Measurements from ENCODE around the gene SMAGP.
"Not testable (repeated sequence)": the region's sequence is repeated elsewhere in the genome, so short reads cannot be mapped to it uniquely, and the experiment has no call there.

The SMAGP gene

DNA sequence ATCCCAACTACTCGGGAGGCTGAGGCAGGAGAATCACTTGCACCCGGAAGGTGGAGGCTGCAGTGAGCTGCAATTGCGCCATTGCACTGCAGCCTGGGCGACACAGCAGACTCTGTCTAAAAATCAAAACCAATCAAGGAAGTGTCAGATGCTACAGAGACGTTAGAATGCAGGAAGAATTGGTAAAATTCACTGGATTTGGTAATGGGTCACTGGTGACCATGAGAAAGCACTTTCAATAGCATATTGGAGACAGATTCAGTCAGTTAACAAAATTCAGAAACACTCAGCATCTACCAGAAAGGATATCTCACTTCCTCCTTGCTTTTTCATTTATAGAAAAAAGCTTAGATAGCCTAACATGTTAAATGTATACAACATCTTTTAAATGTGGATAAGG, 36.3 kb upstream of the SMAGP start:
- no CpG with 5 or more reads among the region's 5 CpGs for WGBS (ENCODE audit: extremely low coverage, insufficient coverage, low lambda C conversion rate)
- Histone ChIP-seq H3K9ac (ENCODE audit: low read length) (no peak overlapping the region), H3K18ac (ENCODE audit: low read length) (no peak overlapping the region), H3K4me1 (ENCODE audit: control insufficient read depth, low read depth, low read length) (no peaks in the 10 kb centered on the region), H3K79me2 (ENCODE audit: control insufficient read depth, insufficient read depth, low read length) (no peaks in the 10 kb centered on the region), H3K23ac (ENCODE audit: low read length) (no peak overlapping the region), H3K4me3 (ENCODE audit: low read length) (no peak overlapping the region), H2AK5ac (ENCODE audit: low read length) (no peak overlapping the region), H2BK15ac (replicated peaks; ENCODE audit: low read depth) (no peak overlapping the region), H4K5ac (ENCODE audit: low read length) (no peak overlapping the region), H3K4me2 (ENCODE audit: low read length) (no peak overlapping the region), H3K36me3 (ENCODE audit: control insufficient read depth, insufficient read depth, low read length) (no peaks in the 10 kb centered on the region), H2BK5ac (ENCODE audit: low read length) (no peak overlapping the region), H4K8ac (ENCODE audit: low read depth, low read length) (no peak overlapping the region), H3K79me1 (ENCODE audit: low read length) (no peaks in the 10 kb centered on the region), H2BK120ac (ENCODE audit: low read depth, low read length) (no peak overlapping the region), H3K27ac (ENCODE audit: low read depth, low read length) (no peak overlapping the region), H3K56ac (ENCODE audit: low read length) (no peak overlapping the region), H3K27me3 (ENCODE audit: insufficient read depth, low read length, poor library complexity) (no peaks in the 10 kb centered on the region), H3K4ac (ENCODE audit: low read depth, low read length) (no peak overlapping the region)
- no peak for DNase-seq

DNA sequence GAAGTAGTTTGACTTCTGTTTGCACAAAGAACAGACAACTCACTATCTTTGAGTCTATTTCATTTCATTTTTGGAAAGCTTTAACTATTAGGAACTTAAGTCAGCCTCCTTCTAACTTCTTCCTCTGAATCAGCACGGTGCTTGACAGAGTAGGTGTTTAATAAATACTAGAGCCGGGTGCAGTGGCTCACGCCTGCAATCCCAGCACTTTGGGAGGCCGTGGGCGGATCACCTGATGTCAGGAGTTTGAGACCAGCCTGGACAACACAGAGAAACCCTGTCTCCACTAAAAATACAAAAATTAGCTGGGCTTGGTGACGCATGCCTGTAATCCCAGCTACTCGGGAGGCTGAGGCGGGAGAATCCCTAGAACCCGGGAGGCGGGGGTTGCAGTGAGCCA, 30.6 kb upstream of the SMAGP start:
- not testable (repeated sequence) for H3K56ac ChIP-seq (ENCODE audit: low read length); H3K9ac ChIP-seq (ENCODE audit: low read length); H3K18ac ChIP-seq (ENCODE audit: low read length); H3K4me2 ChIP-seq (ENCODE audit: low read length); H3K79me2 ChIP-seq (ENCODE audit: control insufficient read depth, insufficient read depth, low read length); H2BK5ac ChIP-seq (ENCODE audit: low read length); H3K79me1 ChIP-seq (ENCODE audit: low read length); DNase-seq; H2AK5ac ChIP-seq (ENCODE audit: low read length); H4K8ac ChIP-seq (ENCODE audit: low read depth, low read length); H3K4me3 ChIP-seq (ENCODE audit: low read length); H2BK120ac ChIP-seq (ENCODE audit: low read depth, low read length); H3K4ac ChIP-seq (ENCODE audit: low read depth, low read length); H4K5ac ChIP-seq (ENCODE audit: low read length); H3K36me3 ChIP-seq (ENCODE audit: control insufficient read depth, insufficient read depth, low read length); H3K27ac ChIP-seq (ENCODE audit: low read depth, low read length); H2BK15ac ChIP-seq (replicated peaks; ENCODE audit: low read depth); H3K23ac ChIP-seq (ENCODE audit: low read length); H3K27me3 ChIP-seq (ENCODE audit: insufficient read depth, low read length, poor library complexity); H3K4me1 ChIP-seq (ENCODE audit: control insufficient read depth, low read depth, low read length)
- WGBS (ENCODE audit: extremely low coverage, insufficient coverage, low lambda C conversion rate) = no CpG with 5 or more reads among the region's 10 CpGs

DNA sequence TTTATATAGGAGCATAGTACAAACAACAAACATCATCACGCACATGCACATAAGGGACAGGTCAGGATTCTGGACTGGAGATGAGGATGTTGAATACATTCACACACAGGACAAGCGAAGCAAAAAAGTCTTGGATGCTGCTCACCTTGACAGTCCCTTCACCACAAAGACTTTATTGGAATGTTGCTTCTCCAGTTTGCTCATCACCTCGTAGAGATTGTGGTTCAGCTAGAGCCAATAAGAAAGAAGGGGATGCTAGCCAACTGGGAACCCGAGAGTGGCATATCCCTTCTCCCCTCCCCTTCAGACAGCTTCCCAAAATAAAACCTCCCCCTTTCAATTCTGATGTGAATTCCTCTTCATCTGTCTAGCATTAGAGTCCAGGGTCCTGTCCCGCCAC, 25.4 kb upstream of the SMAGP start:
- H3K4me3 ChIP-seq (ENCODE audit: low read length) = no peak overlapping the region
- H3K79me2 ChIP-seq (ENCODE audit: control insufficient read depth, insufficient read depth, low read length) = no peaks in the 10 kb centered on the region
- no peak overlapping the region for H3K9ac ChIP-seq (ENCODE audit: low read length)
- H4K5ac ChIP-seq (ENCODE audit: low read length) = no peak overlapping the region
- H4K8ac ChIP-seq (ENCODE audit: low read depth, low read length) = no peak overlapping the region
- H3K4ac ChIP-seq (ENCODE audit: low read depth, low read length) = no peak overlapping the region
- H3K79me1 ChIP-seq (ENCODE audit: low read length) = no peaks in the 10 kb centered on the region
- no CpG with 5 or more reads among the region's 5 CpGs for WGBS (ENCODE audit: extremely low coverage, insufficient coverage, low lambda C conversion rate)
- H2BK120ac ChIP-seq (ENCODE audit: low read depth, low read length) = no peak overlapping the region
- H3K27me3 ChIP-seq (ENCODE audit: insufficient read depth, low read length, poor library complexity) = no peaks in the 10 kb centered on the region
- DNase-seq = no peak
- no peak overlapping the region for H3K23ac ChIP-seq (ENCODE audit: low read length)
- no peak overlapping the region for H3K56ac ChIP-seq (ENCODE audit: low read length)
- H2AK5ac ChIP-seq (ENCODE audit: low read length) = no peak overlapping the region
- H3K18ac ChIP-seq (ENCODE audit: low read length) = no peak overlapping the region
- no peak overlapping the region for H3K27ac ChIP-seq (ENCODE audit: low read depth, low read length)
- no peak overlapping the region for H3K4me2 ChIP-seq (ENCODE audit: low read length)
- no peak overlapping the region for H2BK5ac ChIP-seq (ENCODE audit: low read length)
- no peaks in the 10 kb centered on the region for H3K36me3 ChIP-seq (ENCODE audit: control insufficient read depth, insufficient read depth, low read length)
- H3K4me1 ChIP-seq (ENCODE audit: control insufficient read depth, low read depth, low read length) = no peaks in the 10 kb centered on the region
- no peak overlapping the region for H2BK15ac ChIP-seq (replicated peaks; ENCODE audit: low read depth)

DNA sequence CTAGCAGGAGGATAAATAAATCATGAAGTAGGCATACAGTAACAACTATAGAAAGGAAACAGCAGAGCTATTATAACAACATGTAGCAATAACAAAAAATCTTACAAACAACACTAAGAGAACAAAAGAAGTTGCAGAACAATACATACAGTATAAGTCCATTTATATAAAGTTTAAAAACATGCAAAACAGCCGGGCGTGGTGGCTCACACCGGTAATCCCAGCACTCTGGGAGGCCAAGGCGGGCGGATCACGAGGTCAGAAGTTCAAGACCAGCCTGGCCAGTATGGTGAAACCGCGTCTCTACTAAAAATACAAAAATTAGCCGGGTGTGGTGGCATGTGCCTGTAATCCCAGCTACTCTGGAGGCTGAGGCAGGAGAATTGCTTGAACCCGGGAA, 23.9 kb upstream of the SMAGP start:
- not testable (repeated sequence) for H2BK15ac ChIP-seq (replicated peaks; ENCODE audit: low read depth); H3K79me2 ChIP-seq (ENCODE audit: control insufficient read depth, insufficient read depth, low read length); H3K79me1 ChIP-seq (ENCODE audit: low read length); H3K9ac ChIP-seq (ENCODE audit: low read length); H3K27ac ChIP-seq (ENCODE audit: low read depth, low read length); H3K4me1 ChIP-seq (ENCODE audit: control insufficient read depth, low read depth, low read length); H3K4me3 ChIP-seq (ENCODE audit: low read length); H3K4ac ChIP-seq (ENCODE audit: low read depth, low read length); H2AK5ac ChIP-seq (ENCODE audit: low read length); H3K23ac ChIP-seq (ENCODE audit: low read length); H3K56ac ChIP-seq (ENCODE audit: low read length); H3K18ac ChIP-seq (ENCODE audit: low read length); H2BK120ac ChIP-seq (ENCODE audit: low read depth, low read length); H4K8ac ChIP-seq (ENCODE audit: low read depth, low read length); H3K36me3 ChIP-seq (ENCODE audit: control insufficient read depth, insufficient read depth, low read length); H3K4me2 ChIP-seq (ENCODE audit: low read length); DNase-seq; H2BK5ac ChIP-seq (ENCODE audit: low read length); H4K5ac ChIP-seq (ENCODE audit: low read length); H3K27me3 ChIP-seq (ENCODE audit: insufficient read depth, low read length, poor library complexity)
- no CpG with 5 or more reads among the region's 10 CpGs for WGBS (ENCODE audit: extremely low coverage, insufficient coverage, low lambda C conversion rate)

DNA sequence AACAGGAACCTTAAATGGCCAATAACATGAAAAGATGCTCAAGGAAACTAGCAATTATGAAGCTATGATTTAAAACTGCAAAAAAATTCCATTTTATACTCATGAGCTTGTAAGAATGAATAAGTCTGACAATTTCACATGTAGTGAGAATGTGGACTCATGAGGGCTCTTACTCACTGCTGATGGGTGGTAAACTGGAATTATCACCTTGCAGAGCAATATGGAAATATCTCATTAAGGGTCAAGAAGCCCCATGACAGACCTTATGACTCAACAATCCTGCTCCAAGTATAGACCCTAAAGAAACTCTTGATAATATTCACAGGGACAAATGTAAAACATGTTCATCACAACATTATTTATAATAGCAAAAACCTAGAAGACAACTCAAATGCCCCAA, 23.5 kb upstream of the SMAGP start:
- no peak overlapping the region for H4K8ac ChIP-seq (ENCODE audit: low read depth, low read length)
- H3K56ac ChIP-seq (ENCODE audit: low read length) = no peak overlapping the region
- no peak overlapping the region for H2BK120ac ChIP-seq (ENCODE audit: low read depth, low read length)
- H3K4me3 ChIP-seq (ENCODE audit: low read length) = no peak overlapping the region
- no peak for DNase-seq
- no peaks in the 10 kb centered on the region for H3K79me2 ChIP-seq (ENCODE audit: control insufficient read depth, insufficient read depth, low read length)
- no peaks in the 10 kb centered on the region for H3K4me1 ChIP-seq (ENCODE audit: control insufficient read depth, low read depth, low read length)
- no peak overlapping the region for H3K18ac ChIP-seq (ENCODE audit: low read length)
- H3K23ac ChIP-seq (ENCODE audit: low read length) = no peak overlapping the region
- no peak overlapping the region for H4K5ac ChIP-seq (ENCODE audit: low read length)
- no peak overlapping the region for H3K4me2 ChIP-seq (ENCODE audit: low read length)
- no peak overlapping the region for H3K27ac ChIP-seq (ENCODE audit: low read depth, low read length)
- no peaks in the 10 kb centered on the region for H3K79me1 ChIP-seq (ENCODE audit: low read length)
- no peak overlapping the region for H3K4ac ChIP-seq (ENCODE audit: low read depth, low read length)
- no peak overlapping the region for H2BK15ac ChIP-seq (replicated peaks; ENCODE audit: low read depth)
- H2AK5ac ChIP-seq (ENCODE audit: low read length) = no peak overlapping the region
- H3K27me3 ChIP-seq (ENCODE audit: insufficient read depth, low read length, poor library complexity) = no peaks in the 10 kb centered on the region
- H3K36me3 ChIP-seq (ENCODE audit: control insufficient read depth, insufficient read depth, low read length) = no peaks in the 10 kb centered on the region
- no peak overlapping the region for H2BK5ac ChIP-seq (ENCODE audit: low read length)
- H3K9ac ChIP-seq (ENCODE audit: low read length) = no peak overlapping the region

DNA sequence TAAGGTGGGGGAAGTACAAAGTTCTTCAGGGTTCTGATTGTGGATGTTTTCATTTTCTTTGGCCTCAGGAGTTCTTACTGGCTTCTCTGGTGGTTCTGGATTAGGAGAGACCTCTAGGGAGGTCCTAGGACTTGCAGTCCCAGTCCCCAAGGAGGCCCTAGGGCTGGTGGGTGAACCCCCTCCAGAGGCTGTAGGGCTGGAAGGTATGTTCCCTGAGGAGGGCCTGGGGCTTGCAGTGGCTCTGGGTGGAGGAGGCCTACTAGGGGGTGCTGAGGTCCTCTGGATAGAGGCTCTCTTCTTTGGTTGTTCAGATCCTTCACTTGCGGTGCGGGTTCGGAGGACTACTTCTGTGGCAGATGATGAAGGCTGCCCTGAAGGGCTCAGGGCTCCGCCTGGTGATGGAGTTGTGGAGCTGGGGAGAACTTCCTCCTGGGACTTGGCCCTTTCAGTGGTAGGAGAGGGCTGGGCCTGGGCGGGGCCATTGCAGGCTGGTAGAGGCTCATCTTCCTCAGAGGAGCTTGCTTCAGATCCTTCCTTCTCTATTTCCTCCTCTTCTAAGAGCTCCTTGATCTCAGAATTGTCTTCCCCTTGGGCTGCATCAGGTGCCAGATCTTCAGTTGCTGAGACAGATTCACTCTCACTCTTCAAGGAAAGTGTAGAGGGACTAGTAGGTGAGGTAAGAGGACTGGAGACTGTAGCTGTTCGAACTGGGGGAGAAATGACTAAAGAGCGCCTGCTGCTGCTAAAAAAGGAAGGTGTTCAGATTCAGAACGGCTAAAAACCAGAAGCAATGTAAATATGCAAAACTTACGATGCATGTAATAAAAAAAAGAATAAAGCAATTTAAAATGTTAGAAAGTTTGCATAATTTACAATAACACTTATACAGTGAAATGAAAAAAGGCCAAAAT, 21.6 kb upstream of the SMAGP start:
- H3K9ac ChIP-seq (ENCODE audit: low read length); H3K4me1 ChIP-seq (ENCODE audit: control insufficient read depth, low read depth, low read length); H3K23ac ChIP-seq (ENCODE audit: low read length); H3K79me2 ChIP-seq (ENCODE audit: control insufficient read depth, insufficient read depth, low read length); H4K5ac ChIP-seq (ENCODE audit: low read length); H2AK5ac ChIP-seq (ENCODE audit: low read length); H2BK120ac ChIP-seq (ENCODE audit: low read depth, low read length); H3K4me3 ChIP-seq (ENCODE audit: low read length); H3K79me1 ChIP-seq (ENCODE audit: low read length); H3K36me3 ChIP-seq (ENCODE audit: control insufficient read depth, insufficient read depth, low read length); H3K18ac ChIP-seq (ENCODE audit: low read length); DNase-seq; H3K4me2 ChIP-seq (ENCODE audit: low read length); H2BK5ac ChIP-seq (ENCODE audit: low read length); H4K8ac ChIP-seq (ENCODE audit: low read depth, low read length); H3K27me3 ChIP-seq (ENCODE audit: insufficient read depth, low read length, poor library complexity); H2BK15ac ChIP-seq (replicated peaks; ENCODE audit: low read depth); H3K27ac ChIP-seq (ENCODE audit: low read depth, low read length); H3K4ac ChIP-seq (ENCODE audit: low read depth, low read length); H3K56ac ChIP-seq (ENCODE audit: low read length): not testable (repeated sequence)
- no CpG with 5 or more reads among the region's 9 CpGs for WGBS (ENCODE audit: extremely low coverage, insufficient coverage, low lambda C conversion rate)

Measured in mesendoderm (in vitro differentiated cells).